Trophoblast cell (in vitro differentiated cells and primary cell): ENCODE measurements around the gene NR1D2.

ENCODE experiments used
- DNase-seq, 2 donors: peaks; one replicate each; pipeline ENCODE4 v3.0.0-alpha.2; 2016
- H2AFZ ChIP-seq: 2 replicates; pipeline ENCODE4 v1.6.1; 2013; ENCODE audit warnings: low read length, moderate library complexity, mild to moderate bottlenecking; ENCODE audit not compliant: insufficient read depth, poor library complexity
- H2AK5ac ChIP-seq: 2 replicates; pipeline ENCODE4 v1.6.1; 2013; ENCODE audit warnings: mild to moderate bottlenecking, low read length
- H2BK120ac ChIP-seq: 2 replicates; pipeline ENCODE4 v1.6.1; 2013; ENCODE audit warnings: low read length, mild to moderate bottlenecking, moderate library complexity; ENCODE audit not compliant: insufficient read depth, poor library complexity
- H2BK12ac ChIP-seq: 2 replicates; pipeline ENCODE4 v1.6.1; 2013; ENCODE audit warnings: mild to moderate bottlenecking, low read length, moderate library complexity
- H2BK5ac ChIP-seq: 2 replicates; pipeline ENCODE4 v1.6.1; 2013; ENCODE audit warnings: low read length, low read depth, moderate library complexity, mild to moderate bottlenecking; ENCODE audit not compliant: poor library complexity
- H3K14ac ChIP-seq: 2 replicates; pipeline ENCODE4 v1.6.1; 2013; ENCODE audit warnings: mild to moderate bottlenecking, low read length
- H3K18ac ChIP-seq: 2 replicates; pipeline ENCODE4 v1.6.1; 2013; ENCODE audit warnings: mild to moderate bottlenecking, low read length
- H3K23ac ChIP-seq: 2 replicates; pipeline ENCODE4 v1.6.1; 2013; ENCODE audit warnings: low read length
- H3K27ac ChIP-seq: 2 replicates; pipeline ENCODE4 v1.5.1; 2013; ENCODE audit warnings: low read depth, mild to moderate bottlenecking, inconsistent platforms, low read length, moderate library complexity
- H3K27me3 ChIP-seq: 2 replicates; pipeline ENCODE4 v1.6.1; 2013; ENCODE audit warnings: inconsistent platforms, mild to moderate bottlenecking, low read length, moderate library complexity; ENCODE audit not compliant: insufficient read depth
- H3K36me3 ChIP-seq, 2 experiments: 1 replicate in 1 of 2; 2 replicates in 1 of 2; pipeline ENCODE4 v1.6.1; 2013; ENCODE audit warnings: low read length in 2 of 2, mild to moderate bottlenecking in 2 of 2, moderate library complexity in 1 of 2; ENCODE audit not compliant: insufficient read depth in 2 of 2, control insufficient read depth in 1 of 2
- H3K4ac ChIP-seq: 2 replicates; pipeline ENCODE4 v1.6.1; 2013; ENCODE audit warnings: low read depth, mild to moderate bottlenecking, low read length, moderate library complexity
- H3K4me1 ChIP-seq, 2 experiments: 1 replicate in 1 of 2; 2 replicates in 1 of 2; pipeline ENCODE4 v1.6.1; 2013; ENCODE audit warnings: low read length in 2 of 2, mild to moderate bottlenecking in 2 of 2, moderate library complexity in 1 of 2; ENCODE audit not compliant: insufficient read depth in 2 of 2, control insufficient read depth in 1 of 2
- H3K4me2 ChIP-seq: 2 replicates; pipeline ENCODE4 v1.6.1; 2013; ENCODE audit warnings: inconsistent platforms, mild to moderate bottlenecking, low read length, moderate library complexity
- H3K4me3 ChIP-seq: 2 replicates; pipeline ENCODE4 v1.5.1; 2013; ENCODE audit warnings: mild to moderate bottlenecking, low read depth, low read length, inconsistent platforms
- H3K79me1 ChIP-seq: one replicate; pipeline ENCODE4 v1.6.1; 2013; ENCODE audit warnings: low read length
- H3K79me2 ChIP-seq: 2 replicates; pipeline ENCODE4 v1.6.1; 2013; ENCODE audit warnings: low read length, mild to moderate bottlenecking; ENCODE audit not compliant: control insufficient read depth, insufficient read depth, poor library complexity
- H3K9ac ChIP-seq: 2 replicates; pipeline ENCODE4 v1.6.1; 2013; ENCODE audit warnings: mild to moderate bottlenecking, low read length
- H3K9me3 ChIP-seq: 2 replicates; pipeline ENCODE4 v1.6.1; 2013; ENCODE audit warnings: low read depth, mild to moderate bottlenecking, control low read depth, inconsistent platforms, low read length; ENCODE audit not compliant: insufficient read depth
- H4K12ac ChIP-seq: 2 replicates; pipeline ENCODE4 v1.6.1; 2013; ENCODE audit warnings: low read depth, mild to moderate bottlenecking, low read length, moderate library complexity
- H4K8ac ChIP-seq: 2 replicates; pipeline ENCODE4 v1.6.1; 2013; ENCODE audit warnings: low read depth, mild to moderate bottlenecking, low read length, moderate library complexity
- H4K91ac ChIP-seq: one replicate; pipeline ENCODE4 v1.6.1; 2013; ENCODE audit warnings: low read depth, mild to moderate bottlenecking, low read length, moderate library complexity
- WGBS: extraction: QIAGEN DNeasy Blood & Tissue Kit; methylation state at CpG from one replicate; pipeline ENCODE4 v1.1.7; 2013; ENCODE audit warnings: missing lambda C conversion rate; ENCODE audit not compliant: insufficient read length, insufficient coverage; ENCODE audit errors: extremely low coverage; 5-methylcytosine and 5-hydroxymethylcytosine counted together

NR1D2 gene

DNA sequence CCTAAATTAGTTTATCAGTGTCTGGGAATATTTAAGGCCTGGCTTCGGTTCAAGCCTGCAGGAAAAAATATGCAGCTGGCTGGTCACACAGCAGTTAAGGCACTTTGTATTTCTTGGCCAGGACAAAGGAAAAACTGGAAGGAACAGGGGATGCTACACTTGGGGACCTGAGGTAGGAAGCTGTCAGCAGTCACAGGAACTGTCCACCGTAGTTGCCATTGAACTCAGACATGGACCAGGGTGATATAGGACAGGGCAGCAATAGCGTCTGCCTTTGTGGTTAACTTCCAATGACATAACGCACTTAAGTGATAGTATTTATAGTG, 49.1 kb downstream of the NR1D2 start:
- WGBS = no CpG with 5 or more reads among the region's 4 CpGs
- peak overlapping the region; percentile 50 for H3K23ac ChIP-seq

DNA sequence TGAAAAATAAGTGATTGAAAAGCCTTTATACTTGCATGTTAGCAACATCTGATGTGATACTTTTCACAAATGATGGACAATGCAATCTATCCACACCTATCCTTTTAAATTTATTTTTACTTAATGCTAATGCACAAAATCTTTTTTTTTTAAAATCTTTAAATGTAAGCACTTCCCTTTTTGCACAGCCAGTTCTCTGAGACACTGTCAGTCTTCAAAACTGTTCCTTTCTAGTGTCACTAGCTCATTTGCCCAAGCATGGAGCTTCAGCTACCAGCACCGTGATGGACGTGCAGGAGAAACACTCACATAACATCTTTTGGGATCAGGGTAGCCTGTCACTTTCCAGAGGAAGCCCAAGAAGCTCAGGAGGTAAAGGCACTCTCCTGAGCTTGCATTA, 50.1 kb downstream of the NR1D2 start:
- Histone ChIP-seq H3K79me2 (peaks cover 1% of the 10 kb centered on the region), H3K4me2 (no peak overlapping the region), H3K4me1 (peaks cover 16 to 23% of the 10 kb centered on the region in 2 experiments), H3K9me3 (no peaks in the 10 kb centered on the region), H2BK120ac (no peak overlapping the region), H2BK5ac (no peak overlapping the region), H3K23ac (no peak overlapping the region), H3K14ac (no peak overlapping the region), H3K27ac (no peak overlapping the region), H3K18ac (no peak overlapping the region), H4K8ac (no peak overlapping the region), H2AK5ac (no peak overlapping the region), H2AFZ (no peak overlapping the region), H3K27me3 (no peaks in the 10 kb centered on the region), H4K91ac (no peak overlapping the region), H2BK12ac (no peak overlapping the region), H4K12ac (no peak overlapping the region), H3K36me3 (no peaks in the 10 kb centered on the region), H3K4me3 (no peak overlapping the region), H3K4ac (no peak overlapping the region), H3K79me1 (peaks cover 9% of the 10 kb centered on the region), H3K9ac (no peak overlapping the region)
- no peak for DNase-seq
- no CpG with 5 or more reads among the region's 2 CpGs for WGBS

More for the DNA sequence above, 49.1 kb downstream of the NR1D2 start:
- H3K14ac ChIP-seq = no peak overlapping the region
- peaks cover 9% of the 10 kb centered on the region for H3K79me1 ChIP-seq
- no peak overlapping the region for H3K27ac ChIP-seq
- H3K4me1 ChIP-seq = peaks cover 16 to 23% of the 10 kb centered on the region in 2 experiments
- no peak overlapping the region for H3K18ac ChIP-seq
- peaks cover 1% of the 10 kb centered on the region for H3K79me2 ChIP-seq
- no peak overlapping the region for H3K4me3 ChIP-seq
- H3K4ac ChIP-seq = no peak overlapping the region
- no peak for DNase-seq
- no peak overlapping the region for H2AFZ ChIP-seq
- H3K27me3 ChIP-seq = no peaks in the 10 kb centered on the region
- no peak overlapping the region for H2BK12ac ChIP-seq
- no peak overlapping the region for H2BK120ac ChIP-seq
- peak overlapping the region; percentile 6 for H3K4me2 ChIP-seq
- no peaks in the 10 kb centered on the region for H3K9me3 ChIP-seq
- H2BK5ac ChIP-seq = no peak overlapping the region
- H3K36me3 ChIP-seq = no peaks in the 10 kb centered on the region
- H4K8ac ChIP-seq = no peak overlapping the region
- H4K91ac ChIP-seq = no peak overlapping the region
- no peak overlapping the region for H3K9ac ChIP-seq
- H4K12ac ChIP-seq = no peak overlapping the region
- H2AK5ac ChIP-seq = no peak overlapping the region

DNA sequence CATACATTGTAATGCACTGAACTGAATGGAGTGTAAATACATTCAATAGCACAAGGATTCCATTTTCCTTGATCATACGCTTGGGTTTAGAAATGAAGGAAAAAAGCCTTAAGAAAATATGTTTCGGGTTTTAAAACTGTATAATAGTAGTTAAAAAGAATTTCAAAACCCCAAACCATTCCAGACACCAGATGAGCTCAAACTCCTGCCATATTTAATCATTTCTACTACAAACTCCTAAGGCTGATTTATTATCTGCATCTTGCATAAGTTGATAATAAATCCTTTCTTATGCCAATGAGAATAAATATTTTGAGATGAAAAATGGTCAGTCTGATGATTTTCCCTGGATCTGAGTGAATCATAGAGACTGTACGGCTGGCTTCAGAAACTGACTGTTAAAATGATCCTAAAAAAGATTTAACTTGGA, 51.0 kb downstream of the NR1D2 start:
- H3K18ac ChIP-seq = no peak overlapping the region
- no peak overlapping the region for H2BK12ac ChIP-seq
- no peak overlapping the region for H3K23ac ChIP-seq
- H3K79me1 ChIP-seq = peaks cover 7% of the 10 kb centered on the region
- DNase-seq = no peak
- no peaks in the 10 kb centered on the region for H3K9me3 ChIP-seq
- no peaks in the 10 kb centered on the region for H3K27me3 ChIP-seq
- H2BK5ac ChIP-seq = no peak overlapping the region
- no peak overlapping the region for H3K9ac ChIP-seq
- no peak overlapping the region for H3K27ac ChIP-seq
- H3K79me2 ChIP-seq = no peaks in the 10 kb centered on the region
- H3K14ac ChIP-seq = no peak overlapping the region
- H3K36me3 ChIP-seq = no peaks in the 10 kb centered on the region
- H2BK120ac ChIP-seq = no peak overlapping the region
- H2AFZ ChIP-seq = no peak overlapping the region
- peaks cover 13 to 21% of the 10 kb centered on the region in 2 experiments for H3K4me1 ChIP-seq
- no peak overlapping the region for H3K4me2 ChIP-seq
- no peak overlapping the region for H3K4ac ChIP-seq
- no peak overlapping the region for H4K91ac ChIP-seq
- no peak overlapping the region for H4K12ac ChIP-seq
- no peak overlapping the region for H2AK5ac ChIP-seq
- no peak overlapping the region for H3K4me3 ChIP-seq
- H4K8ac ChIP-seq = no peak overlapping the region
- no CpG with 5 or more reads among the region's 3 CpGs for WGBS

DNA sequence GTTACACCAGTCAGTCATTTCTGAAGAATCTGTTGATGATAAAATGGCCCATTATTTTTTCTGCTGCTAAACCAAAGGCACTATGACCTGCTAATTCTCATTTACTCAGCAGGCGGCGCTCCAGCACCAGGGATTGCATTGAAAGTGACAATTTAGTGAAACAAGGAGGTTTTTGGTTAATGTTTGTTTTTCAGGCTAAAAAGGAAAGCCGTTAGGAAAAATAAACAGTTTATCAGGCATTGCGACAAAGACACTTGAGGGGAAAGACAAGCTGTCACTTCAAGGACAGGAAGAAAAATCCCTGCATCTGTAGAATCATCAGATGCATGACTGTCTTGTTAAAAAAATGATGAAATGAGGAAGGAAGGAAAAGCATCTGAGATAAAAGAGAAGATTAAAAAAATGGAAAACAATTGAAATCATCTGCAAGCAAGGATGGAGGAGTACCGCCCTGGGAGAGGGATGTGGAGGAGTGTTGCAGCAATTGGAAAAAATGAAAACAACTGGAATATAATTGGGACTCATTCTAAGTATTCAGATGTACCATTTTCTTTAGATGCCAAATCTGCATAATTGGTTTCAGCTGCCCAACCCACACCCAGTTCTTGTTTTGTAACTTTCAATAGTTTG, 54.0 kb downstream of the NR1D2 start:
- Histone ChIP-seq H3K79me2 (no peaks in the 10 kb centered on the region), H3K79me1 (no peaks in the 10 kb centered on the region), H2AFZ (no peak overlapping the region), H2BK5ac (no peak overlapping the region), H2BK12ac (no peak overlapping the region), H2BK120ac (no peak overlapping the region), H3K4me1 (peaks cover 2 to 10% of the 10 kb centered on the region in 2 experiments), H3K4ac (no peak overlapping the region), H3K18ac (no peak overlapping the region), H4K12ac (no peak overlapping the region), H3K9ac (no peak overlapping the region), H3K27me3 (no peaks in the 10 kb centered on the region), H3K27ac (no peak overlapping the region), H3K23ac (no peak overlapping the region), H3K4me2 (no peak overlapping the region), H3K9me3 (no peaks in the 10 kb centered on the region), H3K4me3 (no peak overlapping the region), H4K8ac (no peak overlapping the region), H4K91ac (no peak overlapping the region), H3K14ac (no peak overlapping the region), H2AK5ac (no peak overlapping the region), H3K36me3 (no peaks in the 10 kb centered on the region)
- DNase-seq = peak; percentile 64 to 90
- WGBS = no CpG with 5 or more reads among the region's 5 CpGs
